ENCODE results near the gene RIPPLY2.

RIPPLY2 gene

DNA sequence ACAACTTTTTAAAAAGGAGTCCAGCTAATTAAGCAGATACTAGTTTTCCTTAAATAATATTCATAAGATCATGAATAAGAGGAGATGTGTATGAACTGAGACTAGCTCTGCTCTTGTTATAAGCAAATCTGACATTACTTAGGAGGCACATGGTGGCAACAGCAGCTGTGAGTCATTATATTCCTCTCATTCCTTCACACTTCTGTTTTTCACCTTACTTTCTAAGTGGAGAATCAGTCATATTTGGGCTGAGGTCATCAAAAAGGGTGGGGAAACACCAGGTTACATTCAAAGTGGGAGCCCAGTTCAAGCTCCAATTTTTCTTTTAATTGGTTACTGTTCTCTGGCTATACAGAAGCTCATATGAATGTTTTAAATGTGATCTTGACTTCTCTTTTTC, 6.0 kb upstream of the RIPPLY2 start:
- TF ChIP-seq CTCF (IDR thresholded peaks at IDR 0.05; ENCODE audit: low read depth, low read length, missing control alignments): no peak
- DNase-seq (ENCODE audit: extremely low read depth, low read depth): no peak

DNA sequence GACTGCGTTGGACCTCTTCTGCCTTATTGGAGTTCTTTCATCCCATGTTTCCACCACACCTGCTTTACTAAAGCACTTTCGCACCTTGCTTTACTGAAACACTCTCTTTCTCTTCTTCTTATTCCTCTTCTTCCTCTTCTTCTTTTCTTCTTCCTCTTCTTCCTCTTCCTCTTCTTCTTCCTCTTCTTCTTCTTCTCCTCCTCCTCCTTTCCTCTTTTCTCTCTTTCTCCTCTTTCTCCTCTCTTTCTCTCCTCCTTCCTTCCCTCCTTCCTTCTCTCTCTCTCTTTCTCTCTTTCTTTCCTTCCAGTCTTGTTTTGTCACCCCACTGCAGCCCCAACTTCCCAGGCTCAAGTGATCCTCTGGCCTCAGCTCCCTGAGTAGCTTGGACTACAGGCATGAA, 4.0 kb upstream of the RIPPLY2 start:
- no peak for TF ChIP-seq CTCF (IDR thresholded peaks at IDR 0.05; ENCODE audit: low read depth, low read length, missing control alignments)
- no peak overlapping the region for H3K4me3 ChIP-seq (replicated peaks; ENCODE audit: low read depth, low read length)
- DNase-seq (ENCODE audit: extremely low read depth, low read depth): no peak

More for the DNA sequence above, 6.0 kb upstream of the RIPPLY2 start:
- no peak overlapping the region for H3K4me3 ChIP-seq (replicated peaks; ENCODE audit: low read depth, low read length)

- no peak overlapping the region for H3K4me3 ChIP-seq (replicated peaks; ENCODE audit: low read depth, low read length)
- TF ChIP-seq CTCF (IDR thresholded peaks at IDR 0.05; ENCODE audit: low read depth, low read length, missing control alignments): no peak
- no peak for DNase-seq (ENCODE audit: extremely low read depth, low read depth)
These were observed 3.5 kb upstream of the RIPPLY2 start for GRCh38 chr6:83849610-83850009.

- DNase-seq (ENCODE audit: extremely low read depth, low read depth): no peak
- peak overlapping the region; percentile 38 for H3K4me3 ChIP-seq (replicated peaks; ENCODE audit: low read depth, low read length)
- no peak for TF ChIP-seq CTCF (IDR thresholded peaks at IDR 0.05; ENCODE audit: low read depth, low read length, missing control alignments)
These were observed 507 bp upstream of the RIPPLY2 start for GRCh38 chr6:83852528-83853177.

DNA sequence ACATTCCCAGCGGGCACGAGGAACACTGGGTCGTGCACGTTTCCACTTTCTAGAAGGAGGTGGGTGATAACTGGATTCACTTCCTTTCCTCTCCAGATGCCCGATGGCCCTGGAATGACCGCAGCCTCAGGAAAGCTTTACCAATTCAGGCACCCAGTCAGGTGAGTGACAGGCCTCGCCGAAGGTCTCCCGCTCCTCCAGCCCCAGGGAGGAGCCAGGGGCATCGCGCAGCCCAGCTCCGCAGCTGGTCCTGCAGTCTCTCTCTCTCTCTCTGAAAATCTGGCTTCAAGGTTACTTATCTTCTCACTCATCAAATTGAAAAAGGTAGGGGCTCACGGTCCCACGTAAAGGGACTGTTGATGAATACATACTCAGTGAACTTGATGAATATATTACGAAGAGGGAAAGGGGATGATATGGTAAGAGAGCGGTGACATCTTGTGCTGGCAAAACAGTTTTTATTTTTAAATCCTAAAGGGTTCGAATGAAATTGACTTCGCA, 891 bp downstream of the RIPPLY2 start:
- peak overlapping the region; percentile 38 for H3K4me3 ChIP-seq (replicated peaks; ENCODE audit: low read depth, low read length)
- no peak for DNase-seq (ENCODE audit: extremely low read depth, low read depth)
- no peak for TF ChIP-seq CTCF (IDR thresholded peaks at IDR 0.05; ENCODE audit: low read depth, low read length, missing control alignments)

- H3K4me3 ChIP-seq (replicated peaks; ENCODE audit: low read depth, low read length): no peak overlapping the region
- DNase-seq (ENCODE audit: extremely low read depth, low read depth): no peak
- TF ChIP-seq CTCF (IDR thresholded peaks at IDR 0.05; ENCODE audit: low read depth, low read length, missing control alignments): no peak
These were observed 1.6 kb downstream of the RIPPLY2 start for GRCh38 chr6:83854766-83855165.

Measured in HFF-Myc (cell line).